TTC549 (cell line): ENCODE results near the gene LYST.
"Not testable (repeated sequence)": the region's sequence is repeated elsewhere in the genome, so short reads cannot be mapped to it uniquely, and the experiment has no call there.

Experiments
- FAIRE-seq: peaks from 2 replicates; lab custom pipeline; 2012; peaks lifted over from hg19 to GRCh38; lab: Jason Lieb, UNC

Gene LYST

GRCh38 chr1:235651170-235651806 lies 215.4 kb downstream of the LYST start:
- no peak for FAIRE-seq

GRCh38 chr1:235650341-235651169 lies 216.2 kb downstream of the LYST start:
- FAIRE-seq: no peak

- no peak for FAIRE-seq
Observed at GRCh38 chr1:235649368-235650163, 217.1 kb downstream of the LYST start, which contains the start of gene GNG4. GNG4 (minus strand) TSS chr1:235649784; CDS start chr1:235583838, 65,946 bp downstream.

GRCh38 chr1:235648954-235649367 lies 217.7 kb downstream of the LYST start:
- no peak for FAIRE-seq

- FAIRE-seq: no peak
Observed at GRCh38 chr1:235648407-235648907, 218.2 kb downstream of the LYST start.

DNA sequence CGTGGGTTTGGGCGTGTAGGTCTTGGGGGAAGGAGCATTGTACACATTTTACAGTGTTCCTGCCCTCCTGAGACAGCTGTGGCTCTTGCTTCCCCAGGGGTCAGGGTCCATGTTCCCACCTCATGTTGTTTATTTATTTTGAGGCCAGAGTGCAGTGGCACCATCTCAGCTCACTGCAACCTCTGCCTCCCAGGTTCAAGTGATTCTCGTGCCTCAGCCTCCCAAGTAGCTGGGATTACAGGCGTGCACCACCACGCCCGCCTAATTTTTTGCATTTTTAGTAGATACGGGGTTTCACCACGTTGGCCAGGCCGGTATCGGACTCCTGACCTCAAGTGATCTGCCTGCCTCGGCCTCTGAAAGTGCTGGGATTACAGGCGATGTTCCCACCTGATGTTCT lies 219.2 kb downstream of the LYST start:
- FAIRE-seq: not testable (repeated sequence)

DNA sequence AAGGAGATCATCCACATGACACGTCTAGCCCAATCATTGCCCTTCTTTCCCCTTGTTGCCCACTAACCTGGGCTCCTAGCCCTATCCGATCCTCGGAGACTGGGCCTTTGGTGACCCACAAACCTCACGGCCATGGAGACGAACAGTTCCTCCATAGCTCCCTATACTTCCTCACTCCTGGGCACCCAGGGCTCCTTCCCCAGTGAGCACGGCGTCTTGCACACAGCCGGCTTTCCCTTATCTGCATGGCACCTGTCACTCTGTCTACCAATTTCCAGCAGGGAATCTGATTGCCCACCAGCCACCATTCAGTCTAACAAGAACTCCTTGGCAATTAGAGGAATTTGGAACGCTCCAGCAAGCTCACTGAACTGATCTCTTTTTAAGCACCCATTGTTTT lies 220.2 kb downstream of the LYST start:
- no peak for FAIRE-seq

DNA sequence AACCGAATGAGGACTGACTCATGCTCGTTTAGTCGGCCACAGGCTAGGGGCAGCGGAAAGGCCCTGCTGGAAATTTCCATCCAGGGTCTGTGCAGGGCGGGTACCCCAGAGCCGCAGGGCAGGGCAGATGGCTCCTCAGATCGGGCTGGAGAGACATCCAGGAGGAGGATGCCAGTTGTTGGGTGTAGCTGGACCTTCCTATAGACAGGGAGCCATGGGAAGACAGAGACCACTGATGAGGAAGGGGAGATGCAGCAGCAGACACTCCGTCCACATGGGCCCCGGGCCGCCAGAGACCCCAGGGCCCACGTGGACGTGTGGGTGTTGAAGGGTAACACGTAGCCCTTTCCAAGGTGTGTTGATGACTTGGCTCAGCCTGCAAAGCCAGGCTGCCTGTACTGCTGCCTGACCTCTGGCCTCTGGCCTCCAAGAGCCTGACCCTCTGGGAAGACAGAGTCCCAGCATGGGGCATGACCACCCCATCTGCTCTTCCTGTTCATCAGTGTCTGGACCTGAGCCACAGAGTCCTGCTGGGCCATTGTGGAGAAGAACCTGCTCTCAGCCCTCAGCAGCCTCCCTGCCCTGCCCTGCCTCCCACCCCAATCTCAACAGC lies 221.9 kb downstream of the LYST start:
- no peak for FAIRE-seq

DNA sequence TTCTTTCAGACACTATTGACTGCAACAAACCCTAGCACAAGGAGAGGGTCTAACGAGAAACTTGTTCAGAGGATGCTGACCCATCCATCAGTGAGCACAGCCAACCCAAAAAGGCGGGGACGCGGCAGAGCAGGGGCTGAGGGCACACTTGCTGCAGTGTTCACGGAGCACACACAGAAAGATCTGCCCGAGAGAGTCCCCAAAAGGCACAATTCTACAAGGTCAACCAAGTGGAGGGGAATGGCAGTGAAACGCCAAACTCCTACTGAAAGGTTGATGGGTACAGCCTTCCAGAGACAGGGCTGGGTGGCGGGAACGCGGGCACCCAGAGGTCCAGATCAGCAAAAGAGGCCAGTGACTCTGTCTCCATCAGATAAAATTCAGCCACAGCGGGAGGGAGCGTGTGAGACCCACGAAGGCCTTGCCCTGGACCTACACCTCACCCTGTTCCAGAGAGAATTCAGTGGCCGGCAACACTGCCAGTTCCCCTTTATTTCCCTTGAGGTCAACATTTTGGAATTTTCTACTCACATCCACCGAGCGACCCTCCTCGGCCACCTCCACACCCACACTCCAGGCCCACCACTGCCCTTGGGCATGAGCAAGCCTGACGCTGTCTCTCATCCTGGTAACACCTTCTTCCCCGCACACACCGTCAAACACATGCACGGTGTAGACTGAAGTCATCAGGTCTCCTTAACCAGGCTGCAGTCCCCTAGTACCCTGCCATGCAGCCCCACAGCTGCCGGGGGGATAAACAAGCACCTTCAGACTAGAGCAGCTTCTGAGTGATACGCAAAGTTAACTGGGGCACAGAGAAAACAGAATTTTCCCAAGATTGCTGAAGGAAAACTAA lies 222.6 kb downstream of the LYST start:
- no peak for FAIRE-seq

- FAIRE-seq: no peak
Observed at GRCh38 chr1:235642943-235643371, 223.7 kb downstream of the LYST start.

DNA sequence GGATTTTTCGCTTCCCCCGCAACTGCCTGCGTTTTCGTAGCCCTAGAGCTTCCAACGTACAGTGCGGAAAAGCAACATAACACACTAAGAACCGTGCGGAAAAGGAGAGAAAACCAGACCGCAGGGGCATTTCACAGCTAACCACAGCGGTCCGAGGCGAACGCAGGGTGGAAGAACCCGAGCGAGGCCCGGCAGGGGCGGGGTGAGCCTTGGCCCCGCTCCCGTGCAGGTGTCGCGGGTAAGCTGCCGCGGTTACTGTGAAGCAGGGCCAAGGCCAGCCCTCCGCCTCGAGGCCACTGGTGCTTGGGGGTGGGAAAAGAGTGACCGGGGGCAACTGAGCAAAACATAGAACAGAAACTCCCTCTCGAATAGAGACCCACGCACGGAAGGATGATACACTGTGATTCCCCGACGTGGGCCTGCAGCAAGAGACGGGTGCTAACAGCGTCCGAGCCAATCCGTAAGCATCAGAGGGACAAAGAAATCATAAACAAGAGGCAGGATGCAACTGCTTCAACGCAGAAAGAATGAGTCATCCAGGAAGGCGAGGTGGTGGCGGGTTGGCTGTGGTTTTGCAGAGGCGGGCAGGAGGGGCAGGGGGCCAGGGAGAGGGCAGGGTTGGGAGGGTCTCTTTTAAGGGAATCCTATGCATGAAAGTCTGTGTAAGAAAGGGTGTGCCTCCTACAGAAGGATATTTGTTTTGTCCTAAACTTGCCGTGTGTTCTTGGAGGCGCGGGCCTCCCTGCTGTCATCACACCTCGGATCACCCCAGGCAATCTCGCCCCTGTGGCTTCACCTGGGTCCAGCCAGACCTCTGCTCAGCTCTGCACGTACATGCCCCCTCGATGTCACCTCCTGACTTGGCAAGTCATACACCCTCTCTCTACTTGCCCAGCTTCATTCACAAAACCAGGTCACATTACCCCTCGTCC lies 224.4 kb downstream of the LYST start:
- no peak for FAIRE-seq

DNA sequence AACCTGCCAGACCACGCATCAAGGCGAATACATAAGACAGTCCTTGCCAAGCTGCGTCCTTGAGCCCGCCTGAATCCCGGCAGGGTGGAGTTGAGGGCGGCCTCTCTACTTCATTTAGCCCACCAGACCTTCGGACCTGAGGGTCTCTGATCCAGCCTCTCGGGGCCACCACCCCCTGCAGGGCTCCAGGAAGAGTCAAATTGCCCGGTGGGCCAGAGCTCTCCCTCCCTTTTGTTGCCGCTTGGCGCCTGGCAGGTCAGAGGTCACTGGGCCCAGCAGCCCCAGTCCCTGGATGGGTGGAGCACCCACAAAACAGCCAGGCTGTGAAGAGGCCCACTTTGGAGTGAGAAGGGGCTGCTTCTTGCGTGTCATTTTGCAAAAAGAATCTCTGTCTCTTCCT lies 226.1 kb downstream of the LYST start:
- FAIRE-seq: no peak

GRCh38 chr1:235639226-235640205 lies 227.2 kb downstream of the LYST start:
- FAIRE-seq: no peak

GRCh38 chr1:235638612-235639011 lies 228.1 kb downstream of the LYST start:
- FAIRE-seq: not testable (repeated sequence)

DNA sequence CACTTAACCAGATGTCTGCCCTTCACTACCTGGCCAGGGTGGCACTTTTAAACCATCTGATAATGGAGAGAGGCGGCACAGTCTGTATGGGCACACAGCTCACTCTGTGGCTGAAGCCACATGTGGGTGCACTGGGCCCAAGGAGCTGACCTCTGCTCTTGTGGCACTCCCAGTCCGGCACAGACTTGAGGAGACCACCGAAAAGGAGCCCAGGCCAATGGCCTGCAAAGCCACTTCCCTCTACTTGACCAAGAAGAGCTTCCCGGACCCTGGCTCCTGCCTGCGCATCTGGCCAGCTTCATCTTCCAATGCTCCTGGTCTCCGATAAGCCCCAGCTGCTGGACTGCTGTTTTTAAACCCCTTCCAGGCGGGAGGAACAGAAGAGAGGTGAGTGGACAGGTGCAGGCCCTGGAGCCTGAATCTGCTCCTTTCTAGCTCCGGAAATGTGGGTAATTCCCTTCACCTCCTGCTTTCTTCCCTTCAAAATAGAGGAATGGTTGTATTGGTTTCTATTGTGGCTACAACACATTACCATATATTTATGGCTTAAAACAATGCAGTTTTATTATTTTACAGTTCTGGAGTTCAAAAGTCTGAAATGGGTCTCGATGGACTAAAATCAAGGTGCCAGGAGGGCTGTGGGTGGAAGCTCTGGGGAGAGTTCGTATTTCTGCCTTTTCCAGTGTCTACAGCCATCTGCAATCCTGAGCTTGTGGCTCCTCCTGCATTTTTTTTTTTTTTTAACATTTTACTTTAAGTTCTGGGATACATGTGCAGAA lies 228.8 kb downstream of the LYST start:
- FAIRE-seq: no peak

- FAIRE-seq: no peak
Observed at GRCh38 chr1:235635938-235636662, 230.6 kb downstream of the LYST start.
